Measurements from ENCODE around the gene FNDC3B. TPM values are rescaled to one million over a fixed set of nuclear protein-coding genes. Genes with fewer than 3 reads are reported as not detected.

The FNDC3B gene
- total and polyA plus RNA-seq, 2 donors (not counting 3 experiments of a cell fraction or from before 2014, with no cell fraction given) = 91.6 to 295 TPM

- no peak overlapping the region for H3K9ac ChIP-seq (replicated peaks; ENCODE audit: extremely low read depth, insufficient read depth, low read length)
- FAIRE-seq = no peak
- ChIA-PET CTCF (interaction anchor here (1.0 to 2.3 kb wide), 5 partner anchors 10 to 88 kb away, joined by 3 to 9 read pairs (median 5); no protein-coding TSS in a partner anchor), POLR2A (interaction anchor here (1.0 kb wide), 1 partner anchor 88 kb away, joined by 4 read pairs; no protein-coding TSS in a partner anchor)
- peaks cover 48% of the 10 kb centered on the region for H3K4me1 ChIP-seq (ENCODE audit: control insufficient read depth, extremely low read depth, insufficient read depth, low read length)
- H2AFZ ChIP-seq (ENCODE audit: low read depth, low read length) = no peak overlapping the region
- no peaks in the 10 kb centered on the region for H3K9me1 ChIP-seq (replicated peaks; ENCODE audit: control insufficient read depth, extremely low read depth, insufficient read depth, low read length)
- H3K27ac ChIP-seq (ENCODE audit: insufficient read depth, low read depth, low read length) = no peak overlapping the region
- no TSS peak for BruUV-seq (replicated peaks)
- H3K4me3 ChIP-seq (replicated peaks in 1 of 3; ENCODE audit: insufficient read depth in 1 of 3, low read depth in 1 of 3, low read length in 3 of 3) = no peak overlapping the region
- no peaks in the 10 kb centered on the region for H3K9me3 ChIP-seq (replicated peaks; ENCODE audit: control insufficient read depth, insufficient read depth, low read length)
- intact Hi-C loops (cut with micrococcal nuclease) = no loop called here
- no peak for DNase-seq (ENCODE audit: low read depth, low spot score)
- no peaks in the 10 kb centered on the region for H3K27me3 ChIP-seq (ENCODE audit: control insufficient read depth in 2 of 2, insufficient read depth in 2 of 2, low read length in 2 of 2)
- dilution Hi-C loops (cut with MboI; ENCODE audit: extremely low pct_ligation_motif_present, low sequenced_read_pairs) = no loop called here
- peaks cover 94% of the 10 kb centered on the region for H3K79me2 ChIP-seq (ENCODE audit: control insufficient read depth, insufficient read depth, low read length)
- TF ChIP-seq GATA2 (IDR thresholded peaks at IDR 0.05; ENCODE audit: insufficient read depth, insufficient read length, low read depth, low read length) (no peak), POLR2AphosphoS5 (IDR thresholded peaks at IDR 0.05; ENCODE audit: insufficient read depth, low read depth, low read length) (peak; percentile 14)
- H3K36me3 ChIP-seq (ENCODE audit: control insufficient read depth in 2 of 2, extremely low read depth in 1 of 2, insufficient read depth in 2 of 2, low read length in 2 of 2) = peaks cover 7 to 40% of the 10 kb centered on the region in 2 experiments
- H3K4me2 ChIP-seq (ENCODE audit: insufficient read depth, low read length) = no peak overlapping the region
- peaks cover 34% of the 10 kb centered on the region for H4K20me1 ChIP-seq (replicated peaks; ENCODE audit: control insufficient read depth, extremely low read depth, insufficient read depth, low read length)
Observed at GRCh38 chr3:172054115-172054764, 14.9 kb downstream of the FNDC3B start.

GRCh38 chr3:172056416-172056815 lies 17.0 kb downstream of the FNDC3B start:
- peaks cover 93% of the 10 kb centered on the region for H3K79me2 ChIP-seq (ENCODE audit: control insufficient read depth, insufficient read depth, low read length)
- no peak for FAIRE-seq
- intact Hi-C loops (cut with micrococcal nuclease) = no loop called here
- no peaks in the 10 kb centered on the region for H3K9me3 ChIP-seq (replicated peaks; ENCODE audit: control insufficient read depth, insufficient read depth, low read length)
- H3K36me3 ChIP-seq (ENCODE audit: control insufficient read depth in 2 of 2, extremely low read depth in 1 of 2, insufficient read depth in 2 of 2, low read length in 2 of 2) = peaks cover 7 to 28% of the 10 kb centered on the region in 2 experiments
- no peak for DNase-seq (ENCODE audit: low read depth, low spot score)
- ChIA-PET POLR2A (no interaction called here), CTCF (interaction anchor here (1.2 to 1.3 kb wide), 2 partner anchors 9 to 16 kb away, joined by 3 to 7 read pairs; no protein-coding TSS in a partner anchor)
- no peak overlapping the region for H3K4me2 ChIP-seq (ENCODE audit: insufficient read depth, low read length)
- peaks cover 63% of the 10 kb centered on the region for H3K4me1 ChIP-seq (ENCODE audit: control insufficient read depth, extremely low read depth, insufficient read depth, low read length)
- no peak overlapping the region for H3K4me3 ChIP-seq (replicated peaks in 1 of 3; ENCODE audit: insufficient read depth in 1 of 3, low read depth in 1 of 3, low read length in 3 of 3)
- H3K27me3 ChIP-seq (ENCODE audit: control insufficient read depth in 2 of 2, insufficient read depth in 2 of 2, low read length in 2 of 2) = no peaks in the 10 kb centered on the region
- no peak for TF ChIP-seq MYC (IDR thresholded peaks at IDR 0.05; ENCODE audit: low read depth, low read length)
- no peak for TF ChIP-seq GATA2 (IDR thresholded peaks at IDR 0.05; ENCODE audit: insufficient read depth, insufficient read length, low read depth, low read length)
- no peak for TF ChIP-seq EZH2 (IDR thresholded peaks at IDR 0.05; ENCODE audit: borderline replicate concordance, low read depth, low read length, severe bottlenecking)
- no peak for TF ChIP-seq POLR2AphosphoS5 (IDR thresholded peaks at IDR 0.05; ENCODE audit: insufficient read depth, low read depth, low read length)
- no peak for TF ChIP-seq FOS (IDR thresholded peaks at IDR 0.05; ENCODE audit: borderline replicate concordance, insufficient read depth, low read length)
- no peak for TF ChIP-seq MAX (IDR thresholded peaks at IDR 0.05; ENCODE audit: insufficient read depth, insufficient read length)
- TF ChIP-seq CTCF (IDR thresholded peaks at IDR 0.05; ENCODE audit: extremely low read depth in 1 of 2, insufficient read depth in 1 of 2, low read depth in 1 of 2, low read length in 2 of 2) = no peak
- TF ChIP-seq JUN (IDR thresholded peaks at IDR 0.05; ENCODE audit: borderline replicate concordance, insufficient read depth, insufficient read length, low read depth) = no peak
- no peak for TF ChIP-seq POLR2A (IDR thresholded peaks at IDR 0.05; ENCODE audit: low read depth, low read length)
- H2AFZ ChIP-seq (ENCODE audit: low read depth, low read length) = no peak overlapping the region
- no peak overlapping the region for H3K9ac ChIP-seq (replicated peaks; ENCODE audit: extremely low read depth, insufficient read depth, low read length)
- H3K9me1 ChIP-seq (replicated peaks; ENCODE audit: control insufficient read depth, extremely low read depth, insufficient read depth, low read length) = no peaks in the 10 kb centered on the region
- BruUV-seq (replicated peaks) = no TSS peak
- dilution Hi-C loops (cut with MboI; ENCODE audit: extremely low pct_ligation_motif_present, low sequenced_read_pairs) = no loop called here
- peaks cover 40% of the 10 kb centered on the region for H4K20me1 ChIP-seq (replicated peaks; ENCODE audit: control insufficient read depth, extremely low read depth, insufficient read depth, low read length)
- no peak overlapping the region for H3K27ac ChIP-seq (ENCODE audit: insufficient read depth, low read depth, low read length)
